ENCODE data around the gene HIPK3.

HIPK3 gene

GRCh38 chr11:33334627-33335026 lies 77.4 kb downstream of the HIPK3 start:
- no peak overlapping the region for H2AFZ ChIP-seq
- H3K4me1 ChIP-seq, result peaks cover 2% of the 10 kb centered on the region
- no peaks in the 10 kb centered on the region for H3K36me3 ChIP-seq (ENCODE audit: control insufficient read depth, insufficient read depth, low read length)
- H3K27me3 ChIP-seq (ENCODE audit: control insufficient read depth, insufficient read depth, low read length), result no peaks in the 10 kb centered on the region
- no peak overlapping the region for H3K9ac ChIP-seq
- H3K9me3 ChIP-seq (ENCODE audit: control insufficient read depth, low read length), result no peaks in the 10 kb centered on the region
- H3K27ac ChIP-seq, result no peak overlapping the region
- H3K4me2 ChIP-seq (ENCODE audit: low read length), result no peak overlapping the region
- H3K4me3 ChIP-seq (ENCODE audit: low read depth, low read length), result no peak overlapping the region
- peaks cover 25% of the 10 kb centered on the region for H3K79me2 ChIP-seq
- no peak for TF ChIP-seq CTCF (IDR thresholded peaks at IDR 0.05)

- Histone ChIP-seq H3K27ac (no peak overlapping the region), H3K36me3 (ENCODE audit: control insufficient read depth, insufficient read depth, low read length) (no peaks in the 10 kb centered on the region), H3K9me3 (ENCODE audit: control insufficient read depth, low read length) (no peaks in the 10 kb centered on the region), H3K4me2 (ENCODE audit: low read length) (no peak overlapping the region), H3K4me1 (peaks cover 2% of the 10 kb centered on the region), H3K27me3 (ENCODE audit: control insufficient read depth, insufficient read depth, low read length) (no peaks in the 10 kb centered on the region), H3K9ac (no peak overlapping the region), H2AFZ (no peak overlapping the region), H3K4me3 (ENCODE audit: low read depth, low read length) (no peak overlapping the region), H3K79me2 (peaks cover 10% of the 10 kb centered on the region)
- TF ChIP-seq CTCF (IDR thresholded peaks at IDR 0.05), result no peak
These were observed 82.1 kb downstream of the HIPK3 start for GRCh38 chr11:33339247-33339646.

- Histone ChIP-seq H3K36me3 (ENCODE audit: control insufficient read depth, insufficient read depth, low read length) (no peaks in the 10 kb centered on the region), H3K27me3 (ENCODE audit: control insufficient read depth, insufficient read depth, low read length) (no peaks in the 10 kb centered on the region), H3K4me1 (no peaks in the 10 kb centered on the region), H3K9me3 (ENCODE audit: control insufficient read depth, low read length) (no peaks in the 10 kb centered on the region), H3K79me2 (no peaks in the 10 kb centered on the region), H2AFZ (no peak overlapping the region), H3K4me3 (ENCODE audit: low read depth, low read length) (no peak overlapping the region), H3K9ac (no peak overlapping the region), H3K27ac (no peak overlapping the region), H3K4me2 (ENCODE audit: low read length) (no peak overlapping the region)
- TF ChIP-seq CTCF (IDR thresholded peaks at IDR 0.05), result no peak
These were observed 87.4 kb downstream of the HIPK3 start for GRCh38 chr11:33344611-33345010.

- Histone ChIP-seq H3K4me3 (ENCODE audit: low read depth, low read length) (no peak overlapping the region), H3K27ac (no peak overlapping the region), H3K4me2 (ENCODE audit: low read length) (no peak overlapping the region), H3K36me3 (ENCODE audit: control insufficient read depth, insufficient read depth, low read length) (no peaks in the 10 kb centered on the region), H3K79me2 (no peaks in the 10 kb centered on the region), H3K9me3 (ENCODE audit: control insufficient read depth, low read length) (no peaks in the 10 kb centered on the region), H2AFZ (no peak overlapping the region), H3K27me3 (ENCODE audit: control insufficient read depth, insufficient read depth, low read length) (no peaks in the 10 kb centered on the region), H3K4me1 (no peaks in the 10 kb centered on the region), H3K9ac (no peak overlapping the region)
- no peak for TF ChIP-seq CTCF (IDR thresholded peaks at IDR 0.05)
These were observed 90.4 kb downstream of the HIPK3 start for GRCh38 chr11:33347490-33348125.

GRCh38 chr11:33350287-33350686 lies 93.1 kb downstream of the HIPK3 start:
- Histone ChIP-seq H3K36me3 (ENCODE audit: control insufficient read depth, insufficient read depth, low read length) (no peaks in the 10 kb centered on the region), H3K4me2 (ENCODE audit: low read length) (no peak overlapping the region)
- TF ChIP-seq CTCF (IDR thresholded peaks at IDR 0.05), result no peak

More at GRCh38 chr11:33350287-33350686, 93.1 kb downstream of the HIPK3 start:
- Histone ChIP-seq H3K9me3 (ENCODE audit: control insufficient read depth, low read length) (no peaks in the 10 kb centered on the region), H3K4me3 (ENCODE audit: low read depth, low read length) (no peak overlapping the region), H3K27me3 (ENCODE audit: control insufficient read depth, insufficient read depth, low read length) (no peaks in the 10 kb centered on the region), H3K9ac (no peak overlapping the region), H3K27ac (no peak overlapping the region), H3K79me2 (no peaks in the 10 kb centered on the region), H3K4me1 (no peaks in the 10 kb centered on the region), H2AFZ (no peak overlapping the region)
